GM19372 (cell line): ENCODE measurements around the gene PKN1.
"Not testable (repeated sequence)": the region's sequence is repeated elsewhere in the genome, so short reads cannot be mapped to it uniquely, and the experiment has no call there.

Experiments
- ATAC-seq: cut with Tn5 transposase; IDR thresholded peaks from one replicate; pipeline ENCODE4 v1.9.1; 2021; ENCODE audit warnings: mild to moderate bottlenecking, low read depth, moderate library complexity; ENCODE audit not compliant: unreplicated experiment

Gene PKN1

GRCh38 chr19:14452303-14452702, 19.2 kb downstream of the PKN1 start:
- not testable (repeated sequence) for ATAC-seq

- no peak for ATAC-seq
These were observed 26.6 kb downstream of the PKN1 start for GRCh38 chr19:14459703-14460102.

GRCh38 chr19:14460935-14461334, 27.8 kb downstream of the PKN1 start:
- no peak for ATAC-seq

- not testable (repeated sequence) for ATAC-seq
These were observed 29.3 kb downstream of the PKN1 start for GRCh38 chr19:14462401-14462800.

GRCh38 chr19:14463747-14464146, 30.6 kb downstream of the PKN1 start:
- ATAC-seq, result no peak

GRCh38 chr19:14467391-14467790, 34.3 kb downstream of the PKN1 start:
- ATAC-seq, result no peak

GRCh38 chr19:14467816-14468215, 34.7 kb downstream of the PKN1 start:
- no peak for ATAC-seq

GRCh38 chr19:14470031-14470876, 37.1 kb downstream of the PKN1 start:
- ATAC-seq, result no peak

GRCh38 chr19:14471436-14472187, 38.5 kb downstream of the PKN1 start:
- no peak for ATAC-seq

- ATAC-seq, result no peak
These were observed 39.3 kb downstream of the PKN1 start for GRCh38 chr19:14472202-14472938.

GRCh38 chr19:14473073-14473977, 40.2 kb downstream of the PKN1 start:
- ATAC-seq, result no peak

- ATAC-seq, result no peak
These were observed 41.0 kb downstream of the PKN1 start for GRCh38 chr19:14473978-14474578.

GRCh38 chr19:14474827-14475226, 41.7 kb downstream of the PKN1 start:
- no peak for ATAC-seq

GRCh38 chr19:14475251-14476073, 42.4 kb downstream of the PKN1 start, which contains the start of gene PTGER1:
Gene PTGER1 (minus strand): TSS chr19:14475354. CDS start chr19:14474320, 1,034 bp downstream.
- ATAC-seq, result no peak

GRCh38 chr19:14476327-14476672, 43.2 kb downstream of the PKN1 start:
- ATAC-seq, result no peak

- no peak for ATAC-seq
These were observed 43.7 kb downstream of the PKN1 start for GRCh38 chr19:14476673-14477401.

- no peak for ATAC-seq
These were observed 44.5 kb downstream of the PKN1 start for GRCh38 chr19:14477418-14478112.
